GM12878 (cell line): ENCODE measurements around the gene TMEM254. TPM values are rescaled to one million over a fixed set of nuclear protein-coding genes. Genes with fewer than 3 reads are reported as not detected.

Experiments
- ATAC-seq: fragments of 200-7000 bp; cut with Tn5 transposase; 3 replicates; pipeline ENCODE4 v1.9.1; 2020; ENCODE audit warnings: mild to moderate bottlenecking, moderate library complexity
- BruUV-seq: library from RNA; stranded (reverse); fragments of 400-500 nt; replicated peaks from 2 replicates; lab custom pipeline; 2021; lab: Mats Ljungman, UMichigan
- CTCF ChIA-PET: fragments of 300-600 bp; sonication (Branson Sonifier 250); formaldehyde crosslinking; extraction: SDS; loops from one replicate; lab custom pipeline; 2021; ENCODE audit warnings: inconsistent platforms; lab: Yijun Ruan, JAX
- POLR2A ChIA-PET: fragments of 350-600 bp; formaldehyde crosslinking; extraction: SDS; loops from one replicate; lab custom pipeline; 2021; ENCODE audit warnings: inconsistent platforms; lab: Charles Lee
- RAD21 ChIA-PET: fragments of 300-600 bp; sonication (Branson Sonifier 250); formaldehyde crosslinking; loops from one replicate; lab custom pipeline; 2023; ENCODE audit warnings: antibody characterized with exemption; ENCODE audit not compliant: unreplicated experiment; lab: Charles Lee
- SMC1A ChIA-PET: fragments of 300-600 bp; sonication (Branson Sonifier 250); formaldehyde crosslinking; loops from one replicate; lab custom pipeline; 2023; ENCODE audit not compliant: unreplicated experiment, uncharacterized antibody; lab: Charles Lee
- DNase-seq: peaks from one replicate; pipeline ENCODE4 v3.0.0-alpha.2; 2011; ENCODE audit warnings: low read depth, low spot score
- FAIRE-seq: peaks from 3 replicates; lab custom pipeline; 2011; peaks lifted over from hg19 to GRCh38; lab: Jason Lieb, UNC
- H2AFZ ChIP-seq: 2 replicates; pipeline ENCODE4 v1.6.0; 2011; ENCODE audit warnings: low read depth, low read length, control low read depth; ENCODE audit not compliant: control insufficient read depth
- H3K27ac ChIP-seq: 2 replicates; pipeline ENCODE4 v1.5.1; 2011; ENCODE audit warnings: control low read depth; ENCODE audit not compliant: control insufficient read depth, insufficient read depth
- H3K27me3 ChIP-seq, 2 experiments: replicated peaks in 1 of 2; 2 replicates each; pipeline versions ENCODE4 v1.6.0 to v1.6.1; 2011; ENCODE audit warnings: low read length in 1 of 2; ENCODE audit not compliant: control insufficient read depth in 2 of 2, insufficient read depth in 2 of 2
- H3K36me3 ChIP-seq, 2 experiments: 2 replicates each; pipeline ENCODE4 v1.5.1; 2011; ENCODE audit warnings: low read length in 1 of 2; ENCODE audit not compliant: control insufficient read depth in 2 of 2, insufficient read depth in 2 of 2
- H3K4me1 ChIP-seq: 2 replicates; pipeline ENCODE4 v1.6.1; 2011; ENCODE audit warnings: mild to moderate bottlenecking, low read length, moderate library complexity, mixed read lengths; ENCODE audit not compliant: control insufficient read depth, insufficient read depth
- H3K4me2 ChIP-seq: 2 replicates; pipeline ENCODE4 v1.6.0; 2011; ENCODE audit warnings: control low read depth; ENCODE audit not compliant: control insufficient read depth, insufficient read depth
- H3K4me3 ChIP-seq: fragments of 200-600 bp; sonication (generic); 2 replicates; pipeline ENCODE4 v1.5.1; 2016
- H3K79me2 ChIP-seq: 2 replicates; pipeline ENCODE4 v1.6.0; 2011; ENCODE audit warnings: low read length; ENCODE audit not compliant: control insufficient read depth, insufficient read depth
- H3K9ac ChIP-seq: 2 replicates; pipeline ENCODE4 v1.8.0; 2011; ENCODE audit warnings: low read length, control low read depth, mixed read lengths; ENCODE audit not compliant: control insufficient read depth, insufficient read depth
- H3K9me3 ChIP-seq: replicated peaks from 3 replicates; pipeline ENCODE4 v1.5.1; 2011; ENCODE audit warnings: mild to moderate bottlenecking, low read length; ENCODE audit not compliant: control insufficient read depth, insufficient read depth
- H4K20me1 ChIP-seq: 2 replicates; pipeline ENCODE4 v1.6.0; 2011; ENCODE audit not compliant: control insufficient read depth, insufficient read depth
- EZH2 ChIP-seq: IDR thresholded peaks from 2 replicates; pipeline ENCODE4 v1.6.1; 2012; ENCODE audit warnings: low read depth, mild to moderate bottlenecking, control low read depth, inconsistent platforms, low read length, borderline replicate concordance; ENCODE audit not compliant: control insufficient read depth
- NFXL1 ChIP-seq: fragments of 450-650 bp; IDR thresholded peaks from 2 replicates; pipeline ENCODE4 v1.6.1; 2017; ENCODE audit warnings: antibody characterized with exemption, mild to moderate bottlenecking, borderline replicate concordance
- PAX5 ChIP-seq: IDR thresholded peaks from 2 replicates; pipeline ENCODE4 v1.6.1; 2011; ENCODE audit warnings: low read depth, low read length, borderline replicate concordance
- SREBF1 ChIP-seq: IDR thresholded peaks from 2 replicates; pipeline ENCODE4 v1.6.1; 2012; ENCODE audit warnings: mild to moderate bottlenecking, low read length
- WGBS: methylation state at CpG from one replicate; pipeline ENCODE4 v1.1.6; 2016; ENCODE audit warnings: low lambda C conversion rate; ENCODE audit not compliant: insufficient replicate concordance, insufficient coverage; ENCODE audit errors: missing lambda C conversion rate; 5-methylcytosine and 5-hydroxymethylcytosine counted together
- in situ Hi-C: fragments of 300-500 bp; cut with MboI; formaldehyde crosslinking; loops from 9 replicates; pipeline ENCODE4 v1.14.3; 2018; ENCODE audit warnings: mixed read lengths
- intact Hi-C: fragments of 100-400 bp; cut with micrococcal nuclease; formaldehyde crosslinking; loops from one replicate; pipeline ENCODE4 v1.14.2; 2022; ENCODE audit not compliant: unreplicated experiment
- polyA plus RNA-seq, 11 experiments: library from polyadenylated mRNA; depleted of rRNA in 4 of 11; unstranded in 6 of 11; stranded (reverse) in 5 of 11; fragments of >200 nt; fragmentation: Nextera tagmentation in 4 of 11; fragmentation: Illumina TruSeq in 1 of 11; extraction: Ambion mirVana in 4 of 11; extraction: Trizol in 1 of 11; gene quantifications; 1 replicate in 1 of 11; 2 replicates in 10 of 11; pipeline versions ENCODE4 v1.2.1 to v1.2.3, GENCODE V29; 2011 to 2016; ENCODE audit warnings: inconsistent platforms in 2 of 11, missing spikeins in 2 of 11, low read depth in 1 of 11
- total RNA-seq, 4 experiments: library from RNA; depleted of rRNA in 3 of 4; stranded (reverse); fragments of >200 nt in 3 of 4; fragmentation: Illumina TruSeq in 1 of 4; extraction: Trizol in 1 of 4; gene quantifications; 2 replicates each; pipeline versions ENCODE4 v1.2.1 to v1.2.3, GENCODE V29; 2013 to 2021
- TF ChIP-seq, protein P1 (sequence below): fragments of 450-650 bp; formaldehyde crosslinking; IDR thresholded peaks from 2 replicates; pipeline ENCODE4 v1.5.0; 2022; ENCODE audit warnings: mild to moderate bottlenecking, missing genetic modification characterization
- TF ChIP-seq, protein P2 (sequence below): IDR thresholded peaks from 2 replicates; pipeline ENCODE4 v1.6.1; 2012; ENCODE audit warnings: low read depth, low read length, improper control_type of control experiment

TMEM254 gene
- total and polyA plus RNA-seq, 10 of the 15 experiments (the other 5 are each of a cell fraction or from before 2014, with no cell fraction given): 5.6 to 29.0 (median 13.1) TPM

- intact Hi-C loops: no loop called here
- RAD21 ChIA-PET: interaction anchor here (1.2 kb wide), 1 partner anchor 104 kb away, joined by 4 read pairs; no protein-coding TSS in a partner anchor
- POLR2A ChIA-PET: no interaction called here
- no peak for DNase-seq
- H4K20me1 ChIP-seq: no peaks in the 10 kb centered on the region
- no peak overlapping the region for H2AFZ ChIP-seq
- H3K9me3 ChIP-seq: no peaks in the 10 kb centered on the region
- no TSS peak for BruUV-seq
- no peak for FAIRE-seq
- H3K79me2 ChIP-seq: no peaks in the 10 kb centered on the region
- 62% methylated on average over 4 of the region's 4 CpGs for WGBS
- no peak for TF ChIP-seq NFXL1
- no peak for TF ChIP-seq PAX5
- TF ChIP-seq EZH2: no peak
- no peak for TF ChIP-seq SREBF1
- TF ChIP-seq, protein P1, sequence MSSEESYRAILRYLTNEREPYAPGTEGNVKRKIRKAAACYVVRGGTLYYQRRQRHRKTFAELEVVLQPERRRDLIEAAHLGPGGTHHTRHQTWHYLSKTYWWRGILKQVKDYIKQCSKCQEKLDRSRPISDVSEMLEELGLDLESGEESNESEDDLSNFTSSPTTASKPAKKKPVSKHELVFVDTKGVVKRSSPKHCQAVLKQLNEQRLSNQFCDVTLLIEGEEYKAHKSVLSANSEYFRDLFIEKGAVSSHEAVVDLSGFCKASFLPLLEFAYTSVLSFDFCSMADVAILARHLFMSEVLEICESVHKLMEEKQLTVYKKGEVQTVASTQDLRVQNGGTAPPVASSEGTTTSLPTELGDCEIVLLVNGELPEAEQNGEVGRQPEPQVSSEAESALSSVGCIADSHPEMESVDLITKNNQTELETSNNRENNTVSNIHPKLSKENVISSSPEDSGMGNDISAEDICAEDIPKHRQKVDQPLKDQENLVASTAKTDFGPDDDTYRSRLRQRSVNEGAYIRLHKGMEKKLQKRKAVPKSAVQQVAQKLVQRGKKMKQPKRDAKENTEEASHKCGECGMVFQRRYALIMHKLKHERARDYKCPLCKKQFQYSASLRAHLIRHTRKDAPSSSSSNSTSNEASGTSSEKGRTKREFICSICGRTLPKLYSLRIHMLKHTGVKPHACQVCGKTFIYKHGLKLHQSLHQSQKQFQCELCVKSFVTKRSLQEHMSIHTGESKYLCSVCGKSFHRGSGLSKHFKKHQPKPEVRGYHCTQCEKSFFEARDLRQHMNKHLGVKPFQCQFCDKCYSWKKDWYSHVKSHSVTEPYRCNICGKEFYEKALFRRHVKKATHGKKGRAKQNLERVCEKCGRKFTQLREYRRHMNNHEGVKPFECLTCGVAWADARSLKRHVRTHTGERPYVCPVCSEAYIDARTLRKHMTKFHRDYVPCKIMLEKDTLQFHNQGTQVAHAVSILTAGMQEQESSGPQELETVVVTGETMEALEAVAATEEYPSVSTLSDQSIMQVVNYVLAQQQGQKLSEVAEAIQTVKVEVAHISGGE (CRISPR knock-in tag): no peak
- TF ChIP-seq, protein P2, sequence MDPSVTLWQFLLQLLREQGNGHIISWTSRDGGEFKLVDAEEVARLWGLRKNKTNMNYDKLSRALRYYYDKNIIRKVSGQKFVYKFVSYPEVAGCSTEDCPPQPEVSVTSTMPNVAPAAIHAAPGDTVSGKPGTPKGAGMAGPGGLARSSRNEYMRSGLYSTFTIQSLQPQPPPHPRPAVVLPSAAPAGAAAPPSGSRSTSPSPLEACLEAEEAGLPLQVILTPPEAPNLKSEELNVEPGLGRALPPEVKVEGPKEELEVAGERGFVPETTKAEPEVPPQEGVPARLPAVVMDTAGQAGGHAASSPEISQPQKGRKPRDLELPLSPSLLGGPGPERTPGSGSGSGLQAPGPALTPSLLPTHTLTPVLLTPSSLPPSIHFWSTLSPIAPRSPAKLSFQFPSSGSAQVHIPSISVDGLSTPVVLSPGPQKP: no peak
- in situ Hi-C loops: no loop called here
- H3K9ac ChIP-seq: no peak overlapping the region
- H3K4me2 ChIP-seq: no peak overlapping the region
- SMC1A ChIA-PET: interaction anchor here (0.7 to 1.2 kb wide), 3 partner anchors 10 to 389 kb away, joined by 3 to 4 read pairs (median 3); no protein-coding TSS in a partner anchor
- peaks cover 0 to 5% of the 10 kb centered on the region in 2 experiments; a peak in 1 of 4 replicates for H3K27me3 ChIP-seq
- no peak overlapping the region for H3K4me3 ChIP-seq
- CTCF ChIA-PET: interaction anchor here (0.6 to 2.3 kb wide), 4 partner anchors 14 to 719 kb away, joined by 3 to 10 read pairs (median 4); no protein-coding TSS in a partner anchor
- no peaks in the 10 kb centered on the region for H3K4me1 ChIP-seq
- ATAC-seq: no peak
- no peaks in the 10 kb centered on the region for H3K36me3 ChIP-seq
- H3K27ac ChIP-seq: no peak overlapping the region
These were observed 40.2 kb downstream of the TMEM254 start for GRCh38 chr10:80118669-80119068.
